Measurements from ENCODE around the gene ITFG2. TPM values are rescaled to one million over a fixed set of nuclear protein-coding genes. Genes with fewer than 3 reads are reported as not detected.

ITFG2 gene
- total RNA-seq, 2 experiments from 2014 or later = 28.8 to 34.9 TPM

DNA sequence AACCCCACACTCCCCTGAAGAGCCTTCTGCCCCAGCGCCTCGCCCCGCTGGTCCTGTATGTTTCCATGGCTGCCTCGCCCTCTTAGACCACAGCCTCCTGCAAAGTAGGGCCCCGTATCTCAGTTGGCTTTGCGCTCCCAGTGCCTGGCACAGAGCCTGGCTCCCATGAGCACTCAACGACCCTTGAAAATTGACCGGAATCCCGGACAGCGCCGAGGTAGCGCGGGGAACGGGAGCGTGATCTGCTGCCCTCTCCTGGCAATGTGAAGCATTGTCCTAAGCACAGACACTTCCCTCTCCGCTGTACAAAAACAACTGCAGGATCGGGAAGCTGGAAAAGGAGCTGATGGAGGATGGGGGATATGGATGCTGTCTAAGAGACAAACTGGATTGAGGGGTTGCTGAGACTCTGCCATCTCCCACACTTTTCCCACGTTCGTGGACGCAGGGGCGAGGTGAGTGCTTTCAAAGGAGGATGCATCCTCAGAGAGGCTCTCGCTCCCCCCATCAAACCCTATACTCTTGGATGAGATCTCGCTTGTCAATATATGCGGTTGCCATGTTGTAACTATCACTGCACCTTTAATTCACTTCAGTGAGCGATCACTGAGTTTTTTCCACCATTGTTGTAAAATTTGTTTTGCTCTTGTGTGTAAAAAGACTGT lies 28.4 kb upstream of the ITFG2 start:
- Mint-ChIP-seq H3K9me3 (ENCODE audit: low read depth) (no peaks in the 10 kb centered on the region), H3K36me3 (no peaks in the 10 kb centered on the region), H3K27ac (no peak overlapping the region), H3K4me1 (peaks cover 7% of the 10 kb centered on the region), H3K27me3 (peaks cover 32% of the 10 kb centered on the region), H3K4me3 (peak overlapping the region; percentile 49)
- ATAC-seq = peak; percentile 92
- CTCF ChIA-PET = interaction anchor here (0.7 to 6.3 kb wide), 17 partner anchors 8 to 201 kb away, joined by 3 to 68 read pairs (median 4); partner anchors contain the start of gene FKBP4
- DNase-seq = peak; percentile 61

DNA sequence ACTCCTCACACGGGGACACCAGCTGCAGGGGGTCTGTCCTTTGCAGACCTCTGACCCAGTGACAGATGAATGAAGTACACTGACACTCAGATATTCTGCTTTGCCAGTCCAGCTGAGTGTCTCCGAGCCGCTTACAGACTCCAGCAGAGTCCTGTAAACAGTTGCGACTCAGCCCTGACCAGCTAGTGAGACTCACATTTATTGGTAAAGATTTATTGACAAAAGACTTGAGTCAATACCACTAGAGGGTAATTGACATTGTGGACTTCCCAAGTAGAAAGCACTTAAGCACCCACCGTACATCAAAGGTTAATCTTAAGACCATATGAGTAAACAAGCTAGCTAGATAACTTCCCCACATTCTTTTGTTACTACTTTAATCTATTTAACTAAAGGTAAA lies 27.5 kb upstream of the ITFG2 start:
- CTCF ChIA-PET = interaction anchor here (1.5 to 6.3 kb wide), 4 partner anchors 10 to 202 kb away, joined by 7 to 68 read pairs (median 26); partner anchors contain the start of gene FKBP4
- no peaks in the 10 kb centered on the region for H3K36me3 Mint-ChIP-seq
- H3K4me1 Mint-ChIP-seq = peaks cover 7% of the 10 kb centered on the region
- H3K27me3 Mint-ChIP-seq = peaks cover 27% of the 10 kb centered on the region
- ATAC-seq (no peak), DNase-seq (no peak)
- H3K9me3 Mint-ChIP-seq (ENCODE audit: low read depth) = no peaks in the 10 kb centered on the region
- H3K4me3 Mint-ChIP-seq = no peak overlapping the region
- no peak overlapping the region for H3K27ac Mint-ChIP-seq

DNA sequence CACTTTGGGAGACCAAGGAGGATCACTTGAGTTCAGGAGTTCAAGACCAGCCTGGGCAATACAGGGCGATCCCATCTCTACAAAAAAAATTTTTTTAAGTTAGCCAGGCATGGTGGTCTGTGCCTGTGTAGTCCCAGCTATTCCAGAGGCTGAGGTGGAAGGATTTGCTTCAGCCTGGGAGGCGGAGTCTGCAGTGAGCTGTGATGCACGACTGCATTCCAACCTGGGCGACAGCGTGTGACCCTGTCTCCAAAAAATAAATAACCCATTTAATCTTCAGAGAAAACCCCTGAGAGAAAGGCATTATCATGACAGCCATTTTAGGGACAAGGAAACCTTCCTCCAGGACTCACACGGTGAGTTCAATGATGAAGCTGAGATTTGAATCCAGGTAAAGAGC lies 21.4 kb upstream of the ITFG2 start:
- DNase-seq = no peak
- H3K27me3 Mint-ChIP-seq = peaks cover 5% of the 10 kb centered on the region
- H3K27ac Mint-ChIP-seq = no peak overlapping the region
- H3K4me1 Mint-ChIP-seq = peaks cover 5% of the 10 kb centered on the region
- CTCF ChIA-PET = interaction anchor here (0.5 to 1.6 kb wide), 3 partner anchors 8 to 108 kb away, joined by 3 to 5 read pairs (median 3); no protein-coding TSS in a partner anchor
- no peaks in the 10 kb centered on the region for H3K36me3 Mint-ChIP-seq
- H3K4me3 Mint-ChIP-seq = no peak overlapping the region
- ATAC-seq = no peak
- no peaks in the 10 kb centered on the region for H3K9me3 Mint-ChIP-seq (ENCODE audit: low read depth)

DNA sequence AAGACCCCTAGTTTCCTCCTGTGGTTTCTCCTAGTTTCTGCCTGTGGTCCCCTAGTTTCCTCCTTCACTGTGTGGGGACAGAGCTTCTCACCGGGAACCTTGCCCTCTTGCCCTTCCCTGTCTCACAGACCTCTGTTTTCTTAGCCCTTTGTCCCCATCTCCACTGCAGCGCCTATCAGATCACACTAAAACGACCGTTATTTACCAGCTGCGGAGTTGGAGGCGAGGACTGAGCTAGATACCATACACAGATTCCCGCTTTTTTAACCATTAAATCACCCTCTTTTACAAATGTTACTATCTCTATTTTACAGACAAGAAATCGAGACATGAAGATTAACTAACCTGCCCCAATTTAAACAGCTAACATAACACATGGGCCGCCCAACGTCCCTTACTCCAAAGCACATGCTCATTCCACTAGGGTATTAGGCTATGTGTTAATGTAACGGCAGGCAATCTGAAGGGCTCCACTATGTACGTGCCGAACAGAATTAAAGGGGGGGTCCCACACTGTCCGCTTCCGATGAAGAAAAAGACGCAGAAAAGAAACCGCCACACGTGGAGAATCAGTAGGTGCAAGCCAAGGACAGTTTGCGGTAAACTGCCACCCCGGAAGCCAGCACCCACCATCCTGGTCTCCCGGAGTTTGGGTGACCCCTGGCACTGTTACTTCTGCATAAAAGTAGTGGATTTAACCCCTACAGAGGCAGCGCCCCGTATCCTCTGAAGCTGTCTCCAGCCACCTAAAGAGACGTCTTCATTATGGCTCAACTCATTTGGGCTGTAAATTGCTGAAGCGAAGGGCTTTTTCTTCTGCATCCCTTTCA lies 19.6 kb upstream of the ITFG2 start:
- H3K27ac Mint-ChIP-seq = no peak overlapping the region
- no peak overlapping the region for H3K4me3 Mint-ChIP-seq
- no peaks in the 10 kb centered on the region for H3K9me3 Mint-ChIP-seq (ENCODE audit: low read depth)
- ATAC-seq (no peak), DNase-seq (no peak)
- H3K4me1 Mint-ChIP-seq = peaks cover 19% of the 10 kb centered on the region
- H3K36me3 Mint-ChIP-seq = peaks cover 6% of the 10 kb centered on the region
- CTCF ChIA-PET = interaction anchor here (0.8 to 4.2 kb wide), 4 partner anchors 8 to 146 kb away, joined by 3 to 29 read pairs (median 4); no protein-coding TSS in a partner anchor
- peaks cover 5% of the 10 kb centered on the region for H3K27me3 Mint-ChIP-seq

DNA sequence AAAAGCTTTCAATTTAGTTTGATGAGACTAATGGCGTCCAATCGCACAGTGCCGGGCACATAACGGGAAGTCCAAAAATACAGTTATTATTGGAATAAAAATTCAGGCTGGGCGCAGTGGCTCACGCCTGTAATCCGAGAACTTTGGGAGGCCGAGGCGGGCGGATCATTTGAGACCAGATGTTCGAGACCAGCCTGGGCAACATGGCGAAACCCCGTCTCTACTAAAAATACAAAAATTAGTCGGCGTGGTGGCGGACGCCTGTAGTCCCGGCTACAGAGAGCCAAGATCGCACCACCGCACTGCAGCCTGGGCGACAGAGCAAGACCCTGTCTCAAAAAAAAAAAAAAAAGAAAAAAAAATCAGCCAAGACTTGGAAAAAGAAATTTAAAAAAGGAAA lies 18.9 kb upstream of the ITFG2 start:
- peaks cover 19% of the 10 kb centered on the region for H3K4me1 Mint-ChIP-seq
- no peaks in the 10 kb centered on the region for H3K9me3 Mint-ChIP-seq (ENCODE audit: low read depth)
- ATAC-seq (no peak), DNase-seq (no peak)
- no peak overlapping the region for H3K27ac Mint-ChIP-seq
- peaks cover 5% of the 10 kb centered on the region for H3K27me3 Mint-ChIP-seq
- H3K4me3 Mint-ChIP-seq = peak overlapping the region; percentile 68
- peaks cover 12% of the 10 kb centered on the region for H3K36me3 Mint-ChIP-seq
- CTCF ChIA-PET = interaction anchor here (1.3 to 4.2 kb wide), 3 partner anchors 8 to 110 kb away, joined by 3 to 29 read pairs (median 5); no protein-coding TSS in a partner anchor

GRCh38 chr12:2794191-2794735 lies 18.2 kb upstream of the ITFG2 start:
- no peaks in the 10 kb centered on the region for H3K9me3 Mint-ChIP-seq (ENCODE audit: low read depth)
- DNase-seq (peak; percentile 44), ATAC-seq (peak; percentile 14)
- H3K27ac Mint-ChIP-seq = peak overlapping the region; percentile 61
- peaks cover 5% of the 10 kb centered on the region for H3K27me3 Mint-ChIP-seq
- CTCF ChIA-PET = interaction anchor here (1.0 to 4.2 kb wide), 3 partner anchors 9 to 112 kb away, joined by 4 to 29 read pairs (median 8); partner anchors contain the start of gene ITFG2
- H3K36me3 Mint-ChIP-seq = peaks cover 18% of the 10 kb centered on the region
- H3K4me1 Mint-ChIP-seq = peaks cover 19% of the 10 kb centered on the region
- H3K4me3 Mint-ChIP-seq = peak overlapping the region; percentile 68

GRCh38 chr12:2794736-2795289 lies 17.7 kb upstream of the ITFG2 start, which contains the start of gene FKBP4:
Gene FKBP4, plus strand, starts transcription at chr12:2794970. Its CDS starts 170 bp downstream, at chr12:2795140.
- peak within 1 kb of the TSS; percentile 91 for H3K4me3 Mint-ChIP-seq
- ATAC-seq = peak; percentile 91
- H3K4me1 Mint-ChIP-seq = peaks cover 19% of the 10 kb centered on the region
- CTCF ChIA-PET = interaction anchor here (1.0 to 4.2 kb wide), 4 partner anchors 9 to 113 kb away, joined by 4 to 29 read pairs (median 6); partner anchors contain the start of gene ITFG2
- H3K27ac Mint-ChIP-seq = peak within 1 kb of the TSS; percentile 85
- no peaks in the 10 kb centered on the region for H3K9me3 Mint-ChIP-seq (ENCODE audit: low read depth)
- peaks cover 23% of the 10 kb centered on the region for H3K36me3 Mint-ChIP-seq
- peak; percentile 92 for DNase-seq
- H3K27me3 Mint-ChIP-seq = peaks cover 5% of the 10 kb centered on the region

DNA sequence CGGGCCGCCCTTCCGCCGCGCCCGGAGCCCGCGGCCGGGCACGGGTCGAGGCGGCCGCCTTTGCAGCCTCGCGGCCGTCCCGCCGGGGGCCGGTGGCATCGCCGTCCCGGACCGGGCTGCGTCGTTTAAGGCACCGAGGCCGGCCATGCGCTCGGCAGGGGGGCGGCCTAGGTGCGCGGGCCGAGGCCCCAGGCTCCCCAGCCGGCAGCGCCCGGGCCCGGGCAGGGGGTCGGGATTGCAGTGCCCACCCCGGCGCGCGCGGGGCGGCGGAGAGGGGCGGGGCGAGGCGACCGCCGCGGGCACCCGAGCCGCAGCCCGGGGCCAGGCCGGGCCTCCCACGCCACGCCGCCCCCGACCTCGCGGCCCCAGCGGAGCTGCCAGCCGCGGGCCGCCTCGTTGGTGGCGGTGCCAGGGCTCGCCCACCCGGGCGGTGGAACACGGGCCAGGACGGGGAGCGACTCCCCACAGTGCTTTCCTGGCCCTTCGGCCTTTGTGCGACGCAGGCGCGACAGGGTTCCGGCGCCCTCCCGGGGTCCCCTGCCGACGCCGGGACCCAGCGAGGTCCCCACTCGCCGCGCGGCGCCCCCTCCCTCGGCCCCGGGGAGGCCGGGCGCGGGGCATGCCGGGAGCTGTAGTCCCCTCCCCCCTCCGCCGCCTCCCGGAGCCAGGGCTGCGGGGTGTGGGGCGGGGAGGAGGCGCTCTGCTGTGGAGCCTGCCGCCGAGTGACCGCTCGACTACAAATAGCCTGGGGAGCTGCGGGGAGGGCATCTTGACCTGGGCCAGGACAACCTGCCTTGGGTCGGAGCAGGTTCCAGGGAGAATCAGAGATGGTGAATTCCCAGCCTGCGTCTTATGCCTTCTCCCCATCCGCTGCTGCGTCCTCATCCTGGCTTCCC lies 16.9 kb upstream of the ITFG2 start:
- Mint-ChIP-seq H3K4me1 (peaks cover 19% of the 10 kb centered on the region), H3K27ac (peak overlapping the region; percentile 85), H3K27me3 (peaks cover 5% of the 10 kb centered on the region), H3K4me3 (peak overlapping the region; percentile 91), H3K36me3 (peaks cover 29% of the 10 kb centered on the region), H3K9me3 (ENCODE audit: low read depth) (no peaks in the 10 kb centered on the region)
- CTCF ChIA-PET = interaction anchor here (0.7 to 4.2 kb wide), 8 partner anchors 10 to 149 kb away, joined by 3 to 29 read pairs (median 4); partner anchors contain the start of genes FOXM1, ITFG2 and RHNO1
- DNase-seq (peak; percentile 80), ATAC-seq (peak; percentile 77)

DNA sequence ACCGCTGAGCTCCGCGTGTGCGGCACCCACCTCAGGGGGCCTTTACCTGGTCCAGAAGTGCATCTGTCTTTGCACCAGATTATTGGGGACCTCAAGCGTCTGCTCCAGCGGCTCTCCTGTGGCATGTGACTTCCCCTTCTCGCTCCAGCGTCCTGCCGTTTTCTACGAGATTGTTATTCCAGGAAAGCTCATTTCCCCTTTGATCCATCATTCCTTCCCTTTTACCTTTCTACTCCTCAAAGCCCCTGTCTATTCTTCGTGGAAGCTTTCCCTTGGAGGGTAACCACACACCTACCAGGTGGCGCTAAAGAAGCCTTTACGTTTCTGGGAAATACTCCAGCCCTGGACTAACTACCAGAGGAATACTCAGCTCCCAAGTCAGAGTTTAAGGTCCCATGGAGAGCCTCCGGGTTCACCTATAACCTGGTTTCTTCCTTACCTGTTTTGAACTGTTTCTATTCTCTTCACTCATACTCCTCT lies 16.2 kb upstream of the ITFG2 start:
- CTCF ChIA-PET = interaction anchor here (0.7 to 4.2 kb wide), 7 partner anchors 9 to 148 kb away, joined by 3 to 29 read pairs (median 3); partner anchors contain the start of genes FOXM1 and RHNO1
- ATAC-seq (no peak), DNase-seq (no peak)
- peak overlapping the region; percentile 91 for H3K4me3 Mint-ChIP-seq
- peak overlapping the region; percentile 85 for H3K27ac Mint-ChIP-seq
- H3K36me3 Mint-ChIP-seq = peaks cover 32% of the 10 kb centered on the region
- peaks cover 19% of the 10 kb centered on the region for H3K4me1 Mint-ChIP-seq
- peaks cover 5% of the 10 kb centered on the region for H3K27me3 Mint-ChIP-seq
- no peaks in the 10 kb centered on the region for H3K9me3 Mint-ChIP-seq (ENCODE audit: low read depth)

- H3K9me3 Mint-ChIP-seq (ENCODE audit: low read depth) = no peaks in the 10 kb centered on the region
- no peak overlapping the region for H3K4me3 Mint-ChIP-seq
- peaks cover 5% of the 10 kb centered on the region for H3K27me3 Mint-ChIP-seq
- no peak for DNase-seq
- no peak for ATAC-seq
- CTCF ChIA-PET = no interaction called here
- no peak overlapping the region for H3K27ac Mint-ChIP-seq
- H3K4me1 Mint-ChIP-seq = peaks cover 19% of the 10 kb centered on the region
- H3K36me3 Mint-ChIP-seq = peaks cover 41% of the 10 kb centered on the region
Measured at GRCh38 chr12:2797721-2798418, 14.6 kb upstream of the ITFG2 start.

DNA sequence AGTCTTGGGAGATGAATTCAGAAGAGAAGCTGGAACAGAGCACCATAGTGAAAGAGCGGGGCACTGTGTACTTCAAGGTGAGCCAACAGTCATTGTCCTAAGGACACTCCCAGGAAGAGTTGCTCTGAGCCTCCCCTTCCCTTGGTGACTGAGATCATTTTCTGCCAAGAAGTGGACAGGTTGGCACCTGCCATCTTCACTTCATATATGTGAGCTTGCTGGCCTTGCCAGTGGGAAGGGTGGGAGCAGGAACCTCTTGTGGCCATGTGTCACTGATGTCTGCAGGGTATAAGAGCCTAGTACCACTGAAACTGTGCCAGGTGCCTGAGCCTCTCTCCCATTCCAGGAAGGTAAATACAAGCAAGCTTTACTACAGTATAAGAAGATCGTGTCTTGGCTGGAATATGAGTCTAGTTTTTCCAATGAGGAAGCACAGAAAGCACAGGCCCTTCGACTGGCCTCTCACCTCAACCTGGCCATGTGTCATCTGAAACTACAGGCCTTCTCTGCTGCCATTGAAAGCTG lies 12.4 kb upstream of the ITFG2 start:
- CTCF ChIA-PET = interaction anchor here (0.8 kb wide), 1 partner anchor 46 kb away, joined by 3 read pairs; no protein-coding TSS in a partner anchor
- Mint-ChIP-seq H3K4me1 (peaks cover 15% of the 10 kb centered on the region), H3K27ac (no peak overlapping the region), H3K27me3 (no peaks in the 10 kb centered on the region), H3K4me3 (no peak overlapping the region), H3K9me3 (ENCODE audit: low read depth) (no peaks in the 10 kb centered on the region), H3K36me3 (peaks cover 54% of the 10 kb centered on the region)
- DNase-seq = no peak
- ATAC-seq = no peak
